MCF 10A (cell line): ENCODE measurements around the gene ANLN. TPM values are rescaled to one million over a fixed set of nuclear protein-coding genes. Genes with fewer than 3 reads are reported as not detected.
"Not testable (repeated sequence)": the region's sequence is repeated elsewhere in the genome, so short reads cannot be mapped to it uniquely, and the experiment has no call there.

Experiments
- BruUV-seq: library from RNA; stranded (reverse); fragments of 400-500 nt; replicated peaks from 2 replicates; lab custom pipeline; 2021; lab: Mats Ljungman, UMichigan
- CTCF ChIA-PET: fragments of 300-600 bp; sonication (Branson Sonifier 250); formaldehyde crosslinking; extraction: SDS; loops from one replicate; lab custom pipeline; 2021; ENCODE audit warnings: antibody characterized with exemption, inconsistent platforms; lab: Yijun Ruan, JAX
- POLR2A ChIA-PET: fragments of 300-600, 350-650 bp; sonication (Branson Sonifier 250); formaldehyde crosslinking; extraction: SDS; loops from one replicate; lab custom pipeline; 2020; ENCODE audit warnings: antibody characterized with exemption, inconsistent platforms; lab: Yijun Ruan, JAX
- DNase-seq: peaks from one replicate; pipeline ENCODE4 v3.0.0-alpha.2; 2018; ENCODE audit not compliant: unreplicated experiment
- H3K27ac Mint-ChIP-seq: one replicate; pipeline ENCODE4 v1.8.0; 2022; ENCODE audit warnings: mild to moderate bottlenecking, low read depth, mixed read lengths; ENCODE audit not compliant: unreplicated experiment
- H3K27me3 Mint-ChIP-seq: one replicate; pipeline ENCODE4 v1.8.0; 2022; ENCODE audit warnings: mixed read lengths; ENCODE audit not compliant: insufficient read depth, unreplicated experiment
- H3K36me3 Mint-ChIP-seq: one replicate; pipeline ENCODE4 v1.8.0; 2022; ENCODE audit warnings: mild to moderate bottlenecking, moderate library complexity, mixed read lengths; ENCODE audit not compliant: insufficient read depth, unreplicated experiment
- H3K4me1 Mint-ChIP-seq: one replicate; pipeline ENCODE4 v1.8.0; 2022; ENCODE audit warnings: mixed read lengths; ENCODE audit not compliant: insufficient read depth, unreplicated experiment
- H3K4me3 Mint-ChIP-seq: one replicate; pipeline ENCODE4 v1.8.0; 2022; ENCODE audit warnings: mild to moderate bottlenecking, moderate library complexity, mixed read lengths; ENCODE audit not compliant: unreplicated experiment
- H3K9me3 Mint-ChIP-seq: one replicate; pipeline ENCODE4 v1.8.0; 2022; ENCODE audit warnings: mixed read lengths; ENCODE audit not compliant: unreplicated experiment
- CTCF ChIP-seq: fragments of 200-600 bp; IDR thresholded peaks from one replicate; pipeline ENCODE4 v1.8.0; 2022; ENCODE audit warnings: antibody characterized with exemption, mild to moderate bottlenecking; ENCODE audit not compliant: unreplicated experiment
- intact Hi-C: fragments of 100-400 bp; cut with micrococcal nuclease; formaldehyde crosslinking; loops from 2 replicates; pipeline ENCODE4 v1.14.1; 2022
- total RNA-seq: library from RNA; stranded (reverse); gene quantifications from 2 replicates; pipeline ENCODE4 v1.2.3, GENCODE V29; 2022

ANLN gene
- total RNA-seq, 1 experiment from 2014 or later, result 104 TPM

- TF ChIP-seq CTCF, result no peak
- Mint-ChIP-seq H3K4me3 (no peak overlapping the region), H3K9me3 (no peaks in the 10 kb centered on the region), H3K4me1 (no peaks in the 10 kb centered on the region), H3K27ac (no peak overlapping the region), H3K27me3 (no peaks in the 10 kb centered on the region), H3K36me3 (peaks cover 15% of the 10 kb centered on the region)
- POLR2A ChIA-PET, result no interaction called here
- CTCF ChIA-PET, result interaction anchor here (0.9 to 2.1 kb wide), 3 partner anchors 13 to 30 kb away, joined by 4 to 14 read pairs (median 6); no protein-coding TSS in a partner anchor
- no peak for DNase-seq
- no TSS peak for BruUV-seq
- intact Hi-C loops, result no loop called here
Measured at GRCh38 chr7:36459236-36459960, 69.7 kb downstream of the ANLN start.

GRCh38 chr7:36460811-36461429 is 71.3 kb downstream of the ANLN start:
- no peaks in the 10 kb centered on the region for H3K4me1 Mint-ChIP-seq
- no peak for DNase-seq
- intact Hi-C loops, result no loop called here
- BruUV-seq, result no TSS peak
- POLR2A ChIA-PET, result interaction anchor here (1.0 to 1.2 kb wide), 2 partner anchors 10 kb away, joined by 3 to 4 read pairs; no protein-coding TSS in a partner anchor
- H3K9me3 Mint-ChIP-seq, result peaks cover under 1% of the 10 kb centered on the region
- no peaks in the 10 kb centered on the region for H3K27me3 Mint-ChIP-seq
- no peak overlapping the region for H3K27ac Mint-ChIP-seq
- no peak overlapping the region for H3K4me3 Mint-ChIP-seq
- H3K36me3 Mint-ChIP-seq, result peaks cover 6% of the 10 kb centered on the region
- TF ChIP-seq CTCF, result no peak
- CTCF ChIA-PET, result interaction anchor here (0.5 to 2.1 kb wide), 7 partner anchors 10 to 719 kb away, joined by 3 to 14 read pairs (median 3); no protein-coding TSS in a partner anchor

- ChIA-PET CTCF (interaction anchor here (3.4 kb wide), 1 partner anchor 22 kb away, joined by 15 read pairs; no protein-coding TSS in a partner anchor), POLR2A (no interaction called here)
- Mint-ChIP-seq H3K9me3 (peaks cover 6% of the 10 kb centered on the region), H3K36me3 (no peaks in the 10 kb centered on the region), H3K27me3 (no peaks in the 10 kb centered on the region), H3K4me1 (no peaks in the 10 kb centered on the region), H3K27ac (no peak overlapping the region), H3K4me3 (no peak overlapping the region)
- no peak for DNase-seq
- BruUV-seq, result no TSS peak
- intact Hi-C loops, result no loop called here
- TF ChIP-seq CTCF, result no peak
Measured at GRCh38 chr7:36462551-36463137, 73.0 kb downstream of the ANLN start.

- H3K27ac Mint-ChIP-seq, result no peak overlapping the region
- no peaks in the 10 kb centered on the region for H3K27me3 Mint-ChIP-seq
- DNase-seq, result no peak
- CTCF ChIA-PET, result interaction anchor here (0.7 to 3.4 kb wide), 3 partner anchors 23 to 745 kb away, joined by 3 to 15 read pairs (median 4); no protein-coding TSS in a partner anchor
- H3K4me3 Mint-ChIP-seq, result no peak overlapping the region
- TF ChIP-seq CTCF, result no peak
- H3K4me1 Mint-ChIP-seq, result peaks cover 3% of the 10 kb centered on the region
- BruUV-seq, result no TSS peak
- peaks cover 6% of the 10 kb centered on the region for H3K9me3 Mint-ChIP-seq
- intact Hi-C loops, result no loop called here
- H3K36me3 Mint-ChIP-seq, result no peaks in the 10 kb centered on the region
- POLR2A ChIA-PET, result no interaction called here
Measured at GRCh38 chr7:36464271-36464670, 74.6 kb downstream of the ANLN start.

- intact Hi-C loops, H3K27me3 Mint-ChIP-seq, H3K4me3 Mint-ChIP-seq, H3K36me3 Mint-ChIP-seq, POLR2A ChIA-PET, H3K9me3 Mint-ChIP-seq, DNase-seq, BruUV-seq, H3K4me1 Mint-ChIP-seq, H3K27ac Mint-ChIP-seq: not testable (repeated sequence)
- CTCF ChIA-PET, result interaction anchor here (0.7 kb wide), 1 partner anchor 717 kb away, joined by 3 read pairs; no protein-coding TSS in a partner anchor
Measured at GRCh38 chr7:36466001-36466400, 76.3 kb downstream of the ANLN start.
